HepG2 (cell line): Measurements from ENCODE around the gene AARSD1. TPM values are rescaled to one million over a fixed set of nuclear protein-coding genes. Genes with fewer than 3 reads are reported as not detected.

Source experiments
- CEBPG ChIP-seq: IDR thresholded peaks from 2 replicates; pipeline ENCODE4 v1.6.1; 2016
- CREB1 ChIP-seq, 2 experiments: fragments of 450-650 bp in 1 of 2; IDR thresholded peaks; 2 replicates each; pipeline ENCODE4 v1.6.1; 2016 to 2017; ENCODE audit warnings: control low read depth in 1 of 2, mild to moderate bottlenecking in 1 of 2, missing compliant biosample characterization in 1 of 2, missing genetic modification characterization in 1 of 2
- GATA4 ChIP-seq: sonication (generic); IDR thresholded peaks from 2 replicates; pipeline ENCODE4 v1.6.1; 2016; ENCODE audit warnings: antibody characterized with exemption, low read depth, borderline replicate concordance
- GZF1 ChIP-seq: sonication (generic); formaldehyde crosslinking; IDR thresholded peaks from 2 replicates; pipeline ENCODE4 v1.5.1; 2020; ENCODE audit warnings: mild to moderate bottlenecking, missing genetic modification reagents
- HNF4G ChIP-seq, 2 experiments: sonication (generic) in 1 of 2; formaldehyde crosslinking in 1 of 2; IDR thresholded peaks; 2 replicates each; pipeline versions ENCODE4 v1.4.0 to v1.6.1; 2011 to 2020; ENCODE audit warnings: borderline replicate concordance in 2 of 2, low read depth in 2 of 2, mild to moderate bottlenecking in 2 of 2, low read length in 1 of 2, missing genetic modification reagents in 1 of 2, moderate library complexity in 1 of 2
- ISL2 ChIP-seq: sonication (generic); formaldehyde crosslinking; IDR thresholded peaks from 2 replicates; pipeline ENCODE4 v1.5.0; 2020; ENCODE audit warnings: missing genetic modification reagents
- MEIS2 ChIP-seq: sonication (generic); formaldehyde crosslinking; IDR thresholded peaks from 2 replicates; pipeline ENCODE4 v1.9.0; 2021; ENCODE audit warnings: mild to moderate bottlenecking, missing genetic modification reagents
- NFYB ChIP-seq: sonication (generic); formaldehyde crosslinking; IDR thresholded peaks from 2 replicates; pipeline ENCODE4 v1.4.0; 2020; ENCODE audit warnings: missing genetic modification reagents
- PHF20 ChIP-seq: sonication (generic); formaldehyde crosslinking; IDR thresholded peaks from 2 replicates; pipeline ENCODE4 v1.5.0; 2020; ENCODE audit warnings: mild to moderate bottlenecking, missing genetic modification reagents
- PLRG1 ChIP-seq: fragments of 450-650 bp; conservative IDR thresholded peaks from 2 replicates; pipeline ENCODE4 v1.6.1; 2016
- PTBP1 ChIP-seq: fragments of 200-400 bp; formaldehyde crosslinking; IDR thresholded peaks from 2 replicates; pipeline ENCODE4 v1.6.1; 2018; ENCODE audit warnings: low read length, low read depth; ENCODE audit not compliant: poor library complexity, severe bottlenecking
- RARA ChIP-seq: IDR thresholded peaks from 2 replicates; pipeline ENCODE4 v1.6.1; 2016; ENCODE audit warnings: missing genetic modification reagents, missing compliant biosample characterization
- SALL2 ChIP-seq: sonication (generic); formaldehyde crosslinking; IDR thresholded peaks from 2 replicates; pipeline ENCODE4 v1.8.1; 2023; ENCODE audit warnings: mild to moderate bottlenecking, missing genetic modification reagents, inconsistent platforms
- ZBTB39 ChIP-seq: sonication (generic); formaldehyde crosslinking; IDR thresholded peaks from 2 replicates; pipeline ENCODE4 v1.5.0; 2020; ENCODE audit warnings: missing genetic modification reagents
- ZNF143 ChIP-seq: sonication (generic); formaldehyde crosslinking; IDR thresholded peaks from 2 replicates; pipeline ENCODE4 v1.4.0; 2020; ENCODE audit warnings: missing genetic modification reagents
- ZNF292 ChIP-seq: sonication (generic); formaldehyde crosslinking; IDR thresholded peaks from 2 replicates; pipeline ENCODE4 v1.8.1; 2022; ENCODE audit warnings: mild to moderate bottlenecking, low read depth, missing genetic modification reagents, borderline replicate concordance
- ZNF326 ChIP-seq: sonication (generic); formaldehyde crosslinking; IDR thresholded peaks from 2 replicates; pipeline ENCODE4 v1.4.0; 2020; ENCODE audit warnings: missing genetic modification reagents, borderline replicate concordance
- ZNF350 ChIP-seq: sonication (generic); formaldehyde crosslinking; IDR thresholded peaks from 2 replicates; pipeline ENCODE4 v1.4.0; 2020; ENCODE audit warnings: mild to moderate bottlenecking, low read depth, missing genetic modification reagents, borderline replicate concordance
- ZNF367 ChIP-seq: sonication (generic); formaldehyde crosslinking; IDR thresholded peaks from 2 replicates; pipeline ENCODE4 v1.4.0; 2020; ENCODE audit warnings: missing genetic modification reagents, borderline replicate concordance
- ZNF580 ChIP-seq: IDR thresholded peaks from 2 replicates; pipeline ENCODE4 v1.6.1; 2016; ENCODE audit warnings: low read depth, borderline replicate concordance
- ZNF609 ChIP-seq: sonication (generic); formaldehyde crosslinking; IDR thresholded peaks from 2 replicates; pipeline ENCODE4 v1.4.0; 2020; ENCODE audit warnings: mild to moderate bottlenecking, missing genetic modification reagents, borderline replicate concordance
- ZNF644 ChIP-seq: IDR thresholded peaks from 2 replicates; pipeline ENCODE4 v1.6.1; 2016; ENCODE audit warnings: low read depth
- ZNF709 ChIP-seq: sonication (generic); formaldehyde crosslinking; IDR thresholded peaks from 2 replicates; pipeline ENCODE4 v1.5.0; 2020; ENCODE audit warnings: mild to moderate bottlenecking, missing genetic modification reagents
- ZNF713 ChIP-seq: sonication (generic); formaldehyde crosslinking; IDR thresholded peaks from 2 replicates; pipeline ENCODE4 v1.4.0; 2020; ENCODE audit warnings: mild to moderate bottlenecking, missing genetic modification reagents
- polyA plus RNA-seq, 8 experiments: library from polyadenylated mRNA; depleted of rRNA in 3 of 8; stranded (reverse) in 7 of 8; unstranded in 1 of 8; fragments of >200 nt; fragmentation: Illumina TruSeq in 4 of 8; extraction: Trizol in 4 of 8; gene quantifications; 2 replicates each; pipeline versions ENCODE4 v1.2.1 to v1.2.3, GENCODE V29; 2011 to 2016; ENCODE audit warnings: low read depth in 4 of 8, missing spikeins in 1 of 8, mixed read lengths in 1 of 8; ENCODE audit not compliant: insufficient read depth in 1 of 8
- total RNA-seq, 5 experiments: library from RNA; depleted of rRNA; stranded (reverse); fragments of >200 nt; fragmentation: Illumina TruSeq; extraction: Trizol; gene quantifications; 2 replicates each; pipeline ENCODE4 v1.2.3, GENCODE V29; 2016; ENCODE audit warnings: low read depth in 1 of 5

AARSD1 gene
- total and polyA plus RNA-seq, 2 of the 13 experiments (the other 11 are each of a cell fraction or from before 2014, with no cell fraction given), result 24.7 to 29.3 TPM

GRCh38 chr17:42964161-42964932 lies at the start of gene AARSD1 (continued):
- no peak for TF ChIP-seq ZBTB39 (CRISPR knock-in tag)
- no peak for TF ChIP-seq ZNF609 (CRISPR knock-in tag)
- no peak for TF ChIP-seq NFYB (CRISPR knock-in tag)
- peak; percentile 46; the same call in 1 of the 2 replicates for TF ChIP-seq ZNF580 (CRISPR knock-in tag)
- TF ChIP-seq ZNF367 (CRISPR knock-in tag), result no peak
- TF ChIP-seq GZF1 (CRISPR knock-in tag), result no peak
- TF ChIP-seq HNF4G (IDR thresholded peaks at IDR 0.05; ENCODE audit: borderline replicate concordance, low read depth, low read length), result no peak
- TF ChIP-seq HNF4G (CRISPR knock-in tag; IDR thresholded peaks at IDR 0.05; ENCODE audit: borderline replicate concordance, low read depth), result no peak
- peak; percentile 77; the same call in 1 of the 2 replicates for TF ChIP-seq ZNF350 (CRISPR knock-in tag)
- TF ChIP-seq CREB1 (IDR thresholded peaks at IDR 0.05), result peak; percentile 89
- peak; percentile 91 for TF ChIP-seq CREB1 (CRISPR knock-in tag; IDR thresholded peaks at IDR 0.05)
- TF ChIP-seq ZNF709 (CRISPR knock-in tag), result no peak
- no peak for TF ChIP-seq ZNF713 (CRISPR knock-in tag)
- no peak for TF ChIP-seq GATA4
- no peak for TF ChIP-seq ZNF326
- TF ChIP-seq RARA (CRISPR knock-in tag), result no peak
- 0 out of 2 replicates have a peak, but pooled peaks have one; percentile 38 for TF ChIP-seq SALL2 (CRISPR knock-in tag)
- no peak for TF ChIP-seq CEBPG
- peak; percentile 88 for TF ChIP-seq ZNF143
- no peak for TF ChIP-seq ZNF644 (CRISPR knock-in tag)
- TF ChIP-seq PHF20 (CRISPR knock-in tag), result peak; percentile 81
- TF ChIP-seq PTBP1, result no peak
- TF ChIP-seq ZNF292, result no peak
- TF ChIP-seq ISL2, result no peak
- no peak for TF ChIP-seq PLRG1
- TF ChIP-seq MEIS2 (CRISPR knock-in tag), result no peak
